Osteoblast (primary cell): Measurements from ENCODE around the gene NAB2. TPM values are rescaled to one million over a fixed set of nuclear protein-coding genes. Genes with fewer than 3 reads are reported as not detected.

ENCODE experiments used
- DNase-seq: peaks from one replicate; pipeline ENCODE4 v3.0.0; 2011; ENCODE audit warnings: low spot score, mixed read lengths; ENCODE audit not compliant: insufficient read length; ENCODE audit errors: missing footprints
- H2AFZ ChIP-seq: 2 replicates; pipeline ENCODE4 v1.6.0; 2011; ENCODE audit warnings: mild to moderate bottlenecking, low read length
- H3K27ac ChIP-seq: 2 replicates; pipeline ENCODE4 v1.5.1; 2011; ENCODE audit warnings: mild to moderate bottlenecking, low read depth, low read length, moderate library complexity
- H3K27me3 ChIP-seq: 2 replicates; pipeline ENCODE4 v1.6.0; 2012; ENCODE audit warnings: mild to moderate bottlenecking, control low read depth, inconsistent platforms, low read length, moderate library complexity; ENCODE audit not compliant: insufficient read depth
- H3K36me3 ChIP-seq: 2 replicates; pipeline ENCODE4 v1.5.1; 2011; ENCODE audit warnings: mild to moderate bottlenecking, low read length, control low read depth, moderate library complexity; ENCODE audit not compliant: insufficient read depth
- H3K4me1 ChIP-seq: 2 replicates; pipeline ENCODE4 v1.5.1; 2011; ENCODE audit warnings: mild to moderate bottlenecking, low read length, control low read depth, moderate library complexity; ENCODE audit not compliant: insufficient read depth
- H3K4me2 ChIP-seq: 2 replicates; pipeline ENCODE4 v1.6.0; 2011; ENCODE audit warnings: mild to moderate bottlenecking, low read length; ENCODE audit not compliant: insufficient read depth
- H3K4me3 ChIP-seq: fragments of 200-600 bp; sonication (generic); 3 replicates; pipeline ENCODE4 v1.5.1; 2012; ENCODE audit warnings: mild to moderate bottlenecking, low read length, inconsistent platforms; ENCODE audit not compliant: insufficient read depth
- H3K79me2 ChIP-seq: 2 replicates; pipeline ENCODE4 v1.6.0; 2012; ENCODE audit warnings: mild to moderate bottlenecking, low read length, control low read depth, inconsistent platforms; ENCODE audit not compliant: insufficient read depth
- H3K9me3 ChIP-seq: 2 replicates; pipeline ENCODE4 v1.5.1; 2011; ENCODE audit warnings: low read depth, low read length, control low read depth
- H4K20me1 ChIP-seq: 2 replicates; pipeline ENCODE4 v1.6.0; 2012; ENCODE audit warnings: mild to moderate bottlenecking, low read length, control low read depth; ENCODE audit not compliant: insufficient read depth
- total RNA-seq: library from RNA; depleted of rRNA; stranded (reverse); fragments of >200 nt; gene quantifications from 2 replicates; pipeline ENCODE4 v1.2.3, GENCODE V29; 2012
- TF ChIP-seq, protein P1 (sequence below): IDR thresholded peaks from 2 replicates; pipeline ENCODE4 v1.5.1; 2011; ENCODE audit warnings: mild to moderate bottlenecking, low read depth, low read length, moderate library complexity; ENCODE audit errors: extremely low read depth

The NAB2 gene
- total RNA-seq, 1 donor = 70.9 TPM

DNA sequence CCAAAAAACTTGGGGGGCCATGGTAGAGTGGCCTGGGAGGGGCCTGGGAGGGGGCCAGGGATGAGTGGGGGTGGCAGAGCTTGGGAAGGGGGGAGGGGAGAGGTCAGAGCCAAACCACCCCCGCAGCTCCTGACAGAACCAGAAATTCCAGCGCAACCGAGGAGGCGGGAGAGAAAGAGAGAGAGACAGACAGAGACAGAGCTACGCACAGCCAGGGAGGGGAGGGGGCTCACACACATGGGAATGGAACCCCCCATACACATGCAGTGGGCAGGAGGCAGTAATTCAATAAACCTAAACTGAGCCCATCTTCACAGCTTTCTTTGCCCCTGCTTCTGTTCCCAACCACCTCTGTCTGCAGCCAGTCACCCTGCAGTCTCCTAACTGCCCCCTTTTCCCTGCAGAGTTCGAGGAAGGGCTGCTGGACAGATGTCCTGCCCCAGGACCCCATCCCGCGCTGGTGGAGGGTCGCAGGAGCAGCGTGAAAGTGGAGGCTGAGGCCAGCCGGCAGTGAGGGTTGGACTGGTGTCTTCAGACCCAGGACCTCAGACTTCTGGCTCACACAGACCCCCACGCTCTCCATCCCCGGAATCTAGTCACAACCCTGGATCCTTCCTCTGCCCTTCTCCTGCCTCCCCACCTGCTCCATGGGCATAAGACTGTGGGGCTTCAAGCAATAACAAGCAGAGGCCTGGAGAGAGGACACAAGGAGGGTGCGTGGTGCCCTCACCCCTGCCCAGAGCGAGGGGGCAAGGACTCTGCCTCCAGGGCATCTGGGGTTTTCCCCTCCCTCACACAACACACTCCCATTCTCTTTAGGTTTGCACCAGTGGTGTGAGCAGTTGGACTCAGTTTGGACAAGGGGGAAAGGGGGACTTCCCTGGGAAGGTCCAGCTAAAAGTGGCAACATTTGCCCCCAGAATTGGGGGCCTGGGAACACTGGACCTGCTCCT, 5.6 kb downstream of the NAB2 start:
- H3K27me3 ChIP-seq = no peaks in the 10 kb centered on the region
- no peaks in the 10 kb centered on the region for H3K9me3 ChIP-seq
- peak; percentile 67 for DNase-seq
- H2AFZ ChIP-seq = no peak overlapping the region
- H4K20me1 ChIP-seq = peaks cover 47% of the 10 kb centered on the region
- TF ChIP-seq, protein P1, sequence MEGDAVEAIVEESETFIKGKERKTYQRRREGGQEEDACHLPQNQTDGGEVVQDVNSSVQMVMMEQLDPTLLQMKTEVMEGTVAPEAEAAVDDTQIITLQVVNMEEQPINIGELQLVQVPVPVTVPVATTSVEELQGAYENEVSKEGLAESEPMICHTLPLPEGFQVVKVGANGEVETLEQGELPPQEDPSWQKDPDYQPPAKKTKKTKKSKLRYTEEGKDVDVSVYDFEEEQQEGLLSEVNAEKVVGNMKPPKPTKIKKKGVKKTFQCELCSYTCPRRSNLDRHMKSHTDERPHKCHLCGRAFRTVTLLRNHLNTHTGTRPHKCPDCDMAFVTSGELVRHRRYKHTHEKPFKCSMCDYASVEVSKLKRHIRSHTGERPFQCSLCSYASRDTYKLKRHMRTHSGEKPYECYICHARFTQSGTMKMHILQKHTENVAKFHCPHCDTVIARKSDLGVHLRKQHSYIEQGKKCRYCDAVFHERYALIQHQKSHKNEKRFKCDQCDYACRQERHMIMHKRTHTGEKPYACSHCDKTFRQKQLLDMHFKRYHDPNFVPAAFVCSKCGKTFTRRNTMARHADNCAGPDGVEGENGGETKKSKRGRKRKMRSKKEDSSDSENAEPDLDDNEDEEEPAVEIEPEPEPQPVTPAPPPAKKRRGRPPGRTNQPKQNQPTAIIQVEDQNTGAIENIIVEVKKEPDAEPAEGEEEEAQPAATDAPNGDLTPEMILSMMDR = no peak
- peaks cover 41% of the 10 kb centered on the region for H3K79me2 ChIP-seq
- peak overlapping the region; percentile 64 for H3K27ac ChIP-seq
- H3K4me3 ChIP-seq = no peak overlapping the region
- H3K4me1 ChIP-seq = peaks cover 60% of the 10 kb centered on the region
- peaks cover 77% of the 10 kb centered on the region for H3K36me3 ChIP-seq
- H3K4me2 ChIP-seq = peak overlapping the region; percentile 33

DNA sequence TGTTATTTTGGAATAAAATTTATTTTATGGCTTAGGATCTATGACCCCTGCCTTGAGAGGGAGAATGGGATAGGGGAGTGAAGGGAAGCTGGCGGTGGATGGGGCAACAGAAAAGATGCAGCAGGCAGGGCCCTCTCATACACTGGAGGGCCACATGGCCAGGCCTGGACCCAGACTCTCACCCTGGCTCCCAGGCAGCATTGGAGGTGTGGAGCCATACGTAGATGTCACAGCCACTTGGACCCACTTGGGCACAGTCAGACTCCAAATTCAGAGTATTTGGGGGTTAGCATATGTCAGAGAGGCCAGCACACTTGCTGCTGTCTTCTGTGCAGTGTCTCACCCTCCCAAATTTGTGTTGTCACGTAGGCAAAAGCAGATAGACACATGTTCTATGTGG, 6.5 kb downstream of the NAB2 start:
- no peaks in the 10 kb centered on the region for H3K27me3 ChIP-seq
- no peak overlapping the region for H3K27ac ChIP-seq
- H3K4me3 ChIP-seq = no peak overlapping the region
- peaks cover 33% of the 10 kb centered on the region for H3K79me2 ChIP-seq
- DNase-seq = peak; percentile 77
- H3K4me1 ChIP-seq = peaks cover 59% of the 10 kb centered on the region
- no peak overlapping the region for H2AFZ ChIP-seq
- H3K4me2 ChIP-seq = no peak overlapping the region
- peaks cover 40% of the 10 kb centered on the region for H4K20me1 ChIP-seq
- no peaks in the 10 kb centered on the region for H3K9me3 ChIP-seq
- TF ChIP-seq, protein P1 = no peak
- H3K36me3 ChIP-seq = peaks cover 83% of the 10 kb centered on the region

DNA sequence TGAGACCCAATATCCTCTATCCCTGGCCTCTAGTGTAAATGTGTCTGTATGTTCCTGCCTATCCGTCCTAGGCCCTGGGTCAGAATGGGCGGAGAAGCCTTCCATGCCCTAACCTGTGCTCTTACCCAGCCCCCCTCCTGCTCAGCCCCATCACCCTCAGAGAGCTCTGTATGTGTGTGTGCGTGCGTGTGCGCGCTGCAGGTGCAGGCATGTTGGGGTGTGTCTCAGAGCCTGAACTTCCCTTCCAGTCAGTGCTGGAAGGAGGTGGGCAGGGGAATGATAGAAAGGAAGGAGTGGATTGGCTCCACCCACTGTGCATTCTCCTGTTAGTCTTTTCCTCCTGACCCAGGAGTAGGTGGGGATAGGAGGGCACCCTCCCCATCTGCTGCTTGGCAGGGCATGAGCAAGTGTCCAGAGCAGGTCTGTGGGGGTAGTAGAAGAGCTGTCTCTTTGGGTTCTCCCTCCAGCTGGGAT, 7.2 kb downstream of the NAB2 start:
- H3K4me3 ChIP-seq = no peak overlapping the region
- peak; percentile 54 for DNase-seq

More for the DNA sequence above, 7.2 kb downstream of the NAB2 start:
- Histone ChIP-seq H3K9me3 (no peaks in the 10 kb centered on the region), H3K4me2 (no peak overlapping the region), H3K79me2 (peaks cover 26% of the 10 kb centered on the region), H3K27ac (no peak overlapping the region), H3K27me3 (no peaks in the 10 kb centered on the region), H4K20me1 (peaks cover 33% of the 10 kb centered on the region), H3K4me1 (peaks cover 52% of the 10 kb centered on the region), H2AFZ (no peak overlapping the region), H3K36me3 (peaks cover 76% of the 10 kb centered on the region)
- TF ChIP-seq, protein P1 = no peak
